Activated CD4-positive, CD25-positive, alpha-beta regulatory T cell treated with anti-CD3 and anti-CD28 coated beads, Interleukin-2, amount 50 U/mL, for 16 hours (primary cell): ENCODE measurements around the gene MSI2.

Experiments
- DNase-seq: peaks from one replicate; pipeline ENCODE4 v3.0.0-alpha.2; 2020; ENCODE audit warnings: low read depth, low spot score

Gene MSI2

DNA sequence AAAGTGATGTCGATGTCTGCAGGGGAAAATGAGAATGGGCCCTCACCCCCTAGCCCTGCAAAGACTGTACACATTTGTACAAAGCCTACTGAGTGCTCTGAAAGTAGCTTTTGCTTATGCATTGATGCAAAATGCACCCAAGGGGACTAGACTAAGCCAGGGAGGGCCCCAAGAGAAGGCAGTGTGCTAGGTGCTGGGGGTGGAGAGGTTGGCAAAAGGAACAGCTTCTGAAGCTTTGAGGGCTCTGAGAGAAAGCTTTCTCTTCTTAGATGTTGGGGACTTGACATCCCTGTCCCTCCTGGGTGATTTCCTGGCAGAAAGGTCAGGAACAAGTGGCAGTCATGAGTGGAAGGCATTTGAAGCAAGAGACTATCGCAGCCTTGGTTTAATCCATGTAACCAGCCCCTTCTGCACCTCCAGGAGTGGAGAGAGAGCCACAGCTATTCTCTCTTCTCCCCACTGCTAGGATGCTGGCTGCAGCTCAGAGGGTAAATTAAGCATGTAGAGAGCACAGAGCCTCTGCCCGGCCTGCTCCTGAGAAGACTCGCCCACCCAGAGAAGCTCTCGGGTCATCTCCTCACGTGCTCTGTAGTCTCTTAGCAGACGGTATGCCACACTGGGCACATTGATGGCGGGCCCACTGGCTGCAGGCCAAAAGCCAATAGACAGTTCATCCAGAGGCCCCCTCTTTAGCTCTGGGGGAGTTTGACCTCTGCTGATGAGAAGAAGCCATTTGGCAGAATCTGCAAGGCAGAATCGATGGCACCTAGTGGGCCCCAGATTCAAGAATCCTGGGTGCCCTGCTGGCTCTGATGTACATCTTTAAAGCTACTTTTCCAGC, 221.4 kb downstream of the MSI2 start:
- no peak for DNase-seq

- DNase-seq, result no peak
Measured at GRCh38 chr17:57478478-57479250, 222.3 kb downstream of the MSI2 start.

DNA sequence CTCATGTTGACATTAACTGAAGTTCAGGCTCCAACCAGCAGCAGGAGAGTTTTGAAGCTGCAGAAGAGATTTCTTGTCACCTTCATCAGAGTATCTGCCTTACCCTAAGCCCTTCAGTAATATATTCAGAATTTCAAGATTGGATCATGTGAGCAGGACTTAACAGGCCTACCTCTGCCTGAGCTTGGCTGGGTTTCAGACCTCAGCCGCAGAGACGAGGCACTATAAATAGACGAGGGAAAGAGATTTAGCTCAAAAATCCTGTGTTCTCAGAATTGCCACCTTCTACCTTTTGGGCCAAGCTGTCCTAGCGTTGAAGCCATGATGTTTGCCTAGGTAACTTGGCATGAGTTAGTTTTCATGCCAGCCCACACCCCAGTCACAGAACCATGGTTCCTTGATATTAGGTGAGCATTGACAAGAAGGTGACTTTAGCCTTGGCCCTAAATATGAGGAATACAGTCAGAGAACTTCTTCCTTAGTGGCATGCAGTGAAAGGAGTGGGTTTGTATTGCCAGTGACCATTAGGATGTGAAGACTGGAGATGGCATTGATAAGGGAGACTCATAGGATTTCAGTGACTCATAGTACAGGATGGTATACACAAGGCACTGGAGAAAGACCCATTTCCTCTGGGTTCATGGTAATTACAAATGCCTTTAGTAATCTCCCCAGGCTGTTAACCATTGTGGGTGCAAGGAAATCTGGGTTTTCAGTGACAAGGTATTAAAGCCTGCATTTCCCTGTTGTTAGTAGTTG, 224.3 kb downstream of the MSI2 start:
- DNase-seq, result no peak

DNA sequence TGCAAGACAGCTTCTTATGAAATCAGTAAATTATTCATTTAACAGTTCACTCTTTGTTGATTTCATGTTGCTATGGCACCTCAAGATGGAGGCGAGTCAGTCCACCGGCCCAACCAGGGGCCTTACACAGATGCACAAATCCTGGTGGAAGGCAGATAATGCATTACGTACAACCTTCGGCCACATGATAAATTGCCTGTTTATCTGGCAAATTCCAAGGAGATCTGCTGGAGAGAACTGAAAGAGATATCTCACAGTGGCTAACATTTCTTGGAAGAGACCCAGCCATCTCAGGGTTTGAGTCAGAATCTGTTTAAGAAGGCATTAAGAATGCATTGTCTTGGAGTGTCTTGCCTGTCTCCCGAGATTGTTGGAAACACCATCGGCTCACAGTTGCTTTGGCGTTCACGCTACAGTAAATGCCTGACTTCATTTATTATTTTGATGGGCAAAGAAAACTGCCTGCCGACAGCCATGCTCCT, 225.6 kb downstream of the MSI2 start:
- DNase-seq, result no peak

- DNase-seq, result no peak
Measured at GRCh38 chr17:57482657-57483056, 226.3 kb downstream of the MSI2 start.

GRCh38 chr17:57484081-57484666, 227.9 kb downstream of the MSI2 start:
- DNase-seq, result no peak

- no peak for DNase-seq
Measured at GRCh38 chr17:57484826-57485565, 228.7 kb downstream of the MSI2 start.

DNA sequence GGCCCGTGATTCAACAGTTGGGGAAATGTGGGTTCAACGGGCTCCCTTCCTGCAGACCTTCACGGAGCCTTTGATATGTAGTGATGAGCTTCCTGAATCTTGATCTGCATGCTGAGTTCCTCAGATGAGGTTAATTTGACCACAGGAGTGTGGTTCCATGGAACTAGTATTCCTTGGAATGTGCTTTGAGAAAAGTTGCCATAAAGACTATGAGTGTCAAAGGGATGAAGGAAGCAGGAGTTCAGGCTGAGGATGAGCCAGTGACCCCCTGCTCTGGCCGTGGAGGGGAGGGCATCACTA, 229.2 kb downstream of the MSI2 start:
- no peak for DNase-seq

- no peak for DNase-seq
Measured at GRCh38 chr17:57485916-57486881, 229.9 kb downstream of the MSI2 start.

GRCh38 chr17:57486882-57487301, 230.6 kb downstream of the MSI2 start:
- no peak for DNase-seq

GRCh38 chr17:57487573-57487972, 231.2 kb downstream of the MSI2 start:
- DNase-seq, result no peak

GRCh38 chr17:57488856-57489255, 232.5 kb downstream of the MSI2 start:
- no peak for DNase-seq

- no peak for DNase-seq
Measured at GRCh38 chr17:57489321-57489720, 233.0 kb downstream of the MSI2 start.

DNA sequence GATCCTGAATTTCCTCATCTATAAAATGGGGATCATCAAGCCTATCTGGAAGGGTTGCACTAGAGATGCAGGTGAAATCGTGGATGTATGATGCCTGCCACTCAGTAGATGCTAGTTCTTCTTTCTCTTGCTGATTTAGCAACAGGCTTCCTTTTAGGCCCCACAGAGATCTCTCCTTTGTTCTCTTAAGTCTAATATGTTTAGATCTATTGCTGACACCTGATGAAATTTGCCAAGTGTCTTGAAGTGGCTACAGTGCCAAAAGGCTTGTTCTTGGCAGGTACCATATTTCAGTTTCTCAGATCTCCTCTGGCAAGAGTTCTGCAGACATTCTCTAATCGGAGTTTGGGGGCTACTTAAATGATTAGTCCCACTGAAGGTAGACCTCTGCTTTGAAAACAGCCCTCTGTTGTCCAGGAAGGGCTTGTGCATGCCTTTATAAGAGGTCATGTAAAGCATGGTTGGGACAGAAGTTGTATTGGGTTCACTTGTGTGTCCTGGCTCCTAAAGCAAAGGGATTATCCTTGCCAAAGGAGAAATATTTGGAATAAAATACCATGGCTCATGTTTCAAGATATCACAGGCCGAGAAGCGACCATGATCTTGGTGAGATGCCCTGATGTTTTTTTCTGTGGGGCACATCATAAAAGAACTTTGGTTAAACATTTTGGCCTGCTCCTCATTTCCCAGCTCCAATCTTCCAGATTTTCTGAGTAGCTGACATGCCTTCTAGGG, 234.0 kb downstream of the MSI2 start:
- DNase-seq, result no peak

DNA sequence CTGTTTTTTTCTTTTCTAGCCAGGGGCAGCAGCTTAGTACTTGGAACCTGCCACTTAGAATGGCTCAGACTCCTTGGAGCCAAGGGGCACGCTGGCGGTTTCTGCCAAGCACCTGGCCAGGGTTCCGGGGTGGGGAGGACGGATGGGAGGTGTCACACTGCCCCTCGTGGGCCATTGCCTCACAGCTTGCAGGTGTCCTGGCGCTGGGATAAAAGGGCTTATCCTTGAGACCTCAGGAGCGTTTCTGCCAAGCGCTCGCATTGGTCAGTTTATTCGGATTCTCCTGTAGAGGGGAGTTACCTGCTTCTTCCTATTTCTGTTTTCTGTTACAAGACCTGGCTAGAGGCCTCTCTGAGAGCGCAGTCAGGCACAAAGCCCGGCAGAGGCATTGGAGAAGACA, 234.6 kb downstream of the MSI2 start:
- DNase-seq, result no peak

DNA sequence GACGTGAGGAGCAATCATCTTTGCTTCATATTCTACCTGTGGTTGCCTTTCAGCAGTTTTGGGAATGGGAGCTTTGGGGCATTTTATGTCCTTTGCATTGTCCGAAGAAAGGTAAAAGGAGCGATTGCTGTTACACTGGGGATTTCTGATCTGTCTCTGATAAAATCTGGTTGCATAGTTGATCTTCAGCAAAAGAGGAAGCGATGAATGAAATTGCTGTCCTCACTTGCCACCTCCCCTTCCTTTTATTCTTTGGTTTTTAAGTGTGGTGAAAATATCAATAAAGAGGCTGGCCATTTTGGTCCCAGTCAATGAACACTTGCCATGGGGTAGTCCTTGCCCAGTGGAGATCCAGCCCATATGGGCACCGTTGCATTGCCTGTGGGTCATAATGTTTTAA, 236.8 kb downstream of the MSI2 start:
- DNase-seq, result no peak

DNA sequence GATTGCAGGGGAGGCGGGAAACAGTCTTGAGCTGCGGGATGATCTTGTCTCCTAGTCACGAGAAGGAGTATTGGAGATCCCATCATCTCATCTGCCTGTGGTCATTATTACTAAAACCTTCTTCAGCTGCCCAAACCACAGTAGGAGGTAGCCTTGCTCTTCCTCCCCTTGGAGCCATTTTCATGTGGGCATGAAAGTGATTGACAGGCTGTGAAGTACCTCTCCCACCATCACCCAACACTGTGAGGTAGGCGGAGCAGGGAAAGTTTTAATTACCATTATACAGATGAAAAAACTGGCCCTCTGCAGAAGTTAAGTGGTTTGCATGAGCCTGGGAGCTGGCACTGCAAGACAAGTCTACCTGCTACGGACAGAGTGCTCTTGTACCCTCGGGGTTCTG, 237.3 kb downstream of the MSI2 start:
- no peak for DNase-seq

- no peak for DNase-seq
Measured at GRCh38 chr17:57494443-57494842, 238.1 kb downstream of the MSI2 start.

DNA sequence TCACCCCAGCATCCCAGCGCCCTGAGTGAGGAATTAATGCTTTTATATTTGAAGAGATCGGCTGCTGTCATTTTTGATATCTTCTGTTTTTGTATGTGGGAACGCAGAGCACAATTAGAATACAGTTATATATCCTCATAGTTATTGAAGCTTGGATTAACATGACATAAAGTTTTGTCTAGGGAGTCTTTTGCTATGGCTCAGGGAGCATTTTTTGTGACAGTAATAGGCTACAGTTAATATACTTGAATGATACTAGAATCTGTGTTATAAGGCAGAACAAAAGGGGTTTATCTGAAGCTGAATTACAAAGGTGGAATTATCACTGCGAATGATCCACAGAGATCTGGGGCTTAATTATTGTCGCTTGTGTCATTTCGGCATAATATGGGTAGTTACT, 239.4 kb downstream of the MSI2 start:
- no peak for DNase-seq
